Gastroesophageal sphincter (tissue), 3 donors: ENCODE results near the gene ARSI.

Experiments
- CTCF ChIP-seq, 4 experiments: fragments of 200-600 bp in 2 of 4; fragments of 450-650 bp in 2 of 4; sonication (generic) in 1 of 4; IDR thresholded peaks; one replicate each; pipeline ENCODE4 v1.5.1; 2017 to 2019; ENCODE audit warnings: antibody characterized with exemption in 4 of 4, mild to moderate bottlenecking in 2 of 4, moderate library complexity in 2 of 4
- POLR2A ChIP-seq, 2 donors: fragments of 450-650 bp; IDR thresholded peaks; one replicate each; pipeline ENCODE4 v1.6.1; 2017; ENCODE audit warnings: antibody characterized with exemption in 2 of 2, mild to moderate bottlenecking in 2 of 2, moderate library complexity in 1 of 2

GRCh38 chr5:150295741-150296486, 6.8 kb downstream of the ARSI start:
- TF ChIP-seq POLR2A (IDR thresholded peaks at IDR 0.05) (no peak), CTCF (IDR thresholded peaks at IDR 0.05) (no peak)
